Loucy (cell line): ENCODE measurements around the gene PDE9A.

Source experiments
- CTCF ChIP-seq: fragments of 200-600 bp; sonication (generic); conservative IDR thresholded peaks from 2 replicates; pipeline ENCODE4 v1.5.1; 2014; ENCODE audit warnings: mild to moderate bottlenecking, antibody characterized with exemption, low read length
- EZH2phosphoT487 ChIP-seq: fragments of 200-600 bp; IDR thresholded peaks from 2 replicates; pipeline ENCODE4 v1.6.1; 2018; ENCODE audit warnings: antibody characterized with exemption, mild to moderate bottlenecking, moderate library complexity, borderline replicate concordance

GRCh38 chr21:42733037-42733627 is 79.7 kb downstream of the PDE9A start:
- TF ChIP-seq CTCF = no peak
- TF ChIP-seq EZH2phosphoT487 = no peak
